GM19463 (cell line): ENCODE results near the gene RAB27B.

Source experiments
- ATAC-seq: cut with Tn5 transposase; IDR thresholded peaks from one replicate; pipeline ENCODE4 v1.9.1; 2021; ENCODE audit warnings: mild to moderate bottlenecking, moderate library complexity; ENCODE audit not compliant: unreplicated experiment

RAB27B gene

GRCh38 chr18:54859667-54860421 lies 31.6 kb downstream of the RAB27B start:
- ATAC-seq, result no peak

- no peak for ATAC-seq
Measured at GRCh38 chr18:54860941-54861340, 32.7 kb downstream of the RAB27B start.

GRCh38 chr18:54867131-54867530 lies 38.9 kb downstream of the RAB27B start:
- ATAC-seq, result no peak

- ATAC-seq, result no peak
Measured at GRCh38 chr18:54871231-54871630, 43.0 kb downstream of the RAB27B start.

GRCh38 chr18:54872681-54873080 lies 44.4 kb downstream of the RAB27B start:
- no peak for ATAC-seq

GRCh38 chr18:54873884-54874255 lies 45.6 kb downstream of the RAB27B start:
- ATAC-seq, result no peak

GRCh38 chr18:54875063-54875462 lies 46.8 kb downstream of the RAB27B start:
- no peak for ATAC-seq

- no peak for ATAC-seq
Measured at GRCh38 chr18:54877076-54877475, 48.8 kb downstream of the RAB27B start.

- ATAC-seq, result no peak
Measured at GRCh38 chr18:54878159-54878622, 49.9 kb downstream of the RAB27B start.

- no peak for ATAC-seq
Measured at GRCh38 chr18:54878659-54879358, 50.5 kb downstream of the RAB27B start.

GRCh38 chr18:54879691-54880090 lies 51.4 kb downstream of the RAB27B start:
- ATAC-seq, result no peak

GRCh38 chr18:54880395-54881105 lies 52.3 kb downstream of the RAB27B start:
- no peak for ATAC-seq

- no peak for ATAC-seq
Measured at GRCh38 chr18:54881229-54881768, 53.0 kb downstream of the RAB27B start.

- no peak for ATAC-seq
Measured at GRCh38 chr18:54882318-54882717, 54.0 kb downstream of the RAB27B start.

- ATAC-seq, result no peak
Measured at GRCh38 chr18:54883816-54884604, 55.7 kb downstream of the RAB27B start.

GRCh38 chr18:54888378-54888777 lies 60.1 kb downstream of the RAB27B start:
- ATAC-seq, result no peak

GRCh38 chr18:54888933-54889332 lies 60.7 kb downstream of the RAB27B start:
- ATAC-seq, result no peak

GRCh38 chr18:54899500-54899899 lies 71.2 kb downstream of the RAB27B start:
- ATAC-seq, result no peak

- no peak for ATAC-seq
Measured at GRCh38 chr18:54900290-54900689, 72.0 kb downstream of the RAB27B start.

- no peak for ATAC-seq
Measured at GRCh38 chr18:54904581-54904980, 76.3 kb downstream of the RAB27B start.

GRCh38 chr18:54905629-54906028 lies 77.4 kb downstream of the RAB27B start:
- ATAC-seq, result no peak
